ENCODE measurements around the gene CFAP70.

CFAP70 gene

DNA sequence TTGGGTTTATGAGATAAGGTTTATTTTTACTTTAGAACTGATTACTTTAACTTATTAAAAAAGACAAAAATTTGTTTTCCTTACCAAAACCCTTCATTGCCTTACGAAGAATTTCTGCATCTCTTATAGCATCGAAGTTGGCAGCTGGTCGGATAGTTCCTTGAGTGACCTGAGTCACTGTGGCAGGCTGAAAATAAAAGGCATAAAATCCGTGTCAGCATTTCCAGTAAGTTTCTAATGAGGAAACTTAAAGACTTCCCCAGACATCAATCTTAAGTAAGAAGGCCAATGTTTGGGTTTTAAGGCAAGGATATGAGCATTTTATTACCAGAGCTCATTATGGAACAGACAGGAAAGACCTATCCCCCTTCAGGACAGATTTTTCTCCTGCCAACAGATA is 29.6 kb upstream of the CFAP70 start:
- no peak overlapping the region for H3K4me3 ChIP-seq (ENCODE audit: insufficient read depth, low read depth, low read length, poor library complexity, severe bottlenecking)
- H3K4me1 ChIP-seq (ENCODE audit: control insufficient read depth, insufficient read depth, low read length, poor library complexity, severe bottlenecking), result no peaks in the 10 kb centered on the region
- H3K9me3 ChIP-seq (ENCODE audit: control insufficient read depth, low read length), result no peaks in the 10 kb centered on the region
- no peak overlapping the region for H3K27ac ChIP-seq (ENCODE audit: insufficient read depth, low read length, poor library complexity, severe bottlenecking)
- no peaks in the 10 kb centered on the region for H3K27me3 ChIP-seq (replicated peaks; ENCODE audit: control insufficient read depth, insufficient read depth, low read length, poor library complexity, severe bottlenecking)
- no peak for DNase-seq
- peaks cover 58% of the 10 kb centered on the region for H3K36me3 ChIP-seq (ENCODE audit: control insufficient read depth, insufficient read depth, low read length)

DNA sequence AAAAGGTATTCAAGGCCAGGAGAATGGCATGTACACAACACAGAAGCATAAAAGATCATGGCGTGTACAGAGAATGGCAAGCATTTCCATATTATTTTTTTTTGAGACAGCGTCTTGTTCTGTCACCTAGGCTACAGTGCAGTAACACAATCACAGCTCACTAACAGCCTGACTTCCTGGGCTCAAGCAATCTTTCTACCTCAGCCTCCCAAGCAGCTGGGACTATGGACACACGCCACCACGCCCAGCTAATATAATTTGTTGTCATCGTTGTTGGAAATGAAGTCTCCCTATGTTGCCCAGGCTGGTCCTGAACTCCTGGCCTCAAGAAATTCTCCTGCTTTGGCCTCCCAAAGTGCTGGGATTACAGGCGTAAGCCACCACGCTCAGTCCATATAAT is 27.9 kb upstream of the CFAP70 start:
- Histone ChIP-seq H3K9me3 (ENCODE audit: control insufficient read depth, low read length) (no peaks in the 10 kb centered on the region), H3K36me3 (ENCODE audit: control insufficient read depth, insufficient read depth, low read length) (peaks cover 71% of the 10 kb centered on the region), H3K4me3 (ENCODE audit: insufficient read depth, low read depth, low read length, poor library complexity, severe bottlenecking) (no peak overlapping the region), H3K27me3 (replicated peaks; ENCODE audit: control insufficient read depth, insufficient read depth, low read length, poor library complexity, severe bottlenecking) (no peaks in the 10 kb centered on the region), H3K4me1 (ENCODE audit: control insufficient read depth, insufficient read depth, low read length, poor library complexity, severe bottlenecking) (no peaks in the 10 kb centered on the region), H3K27ac (ENCODE audit: insufficient read depth, low read length, poor library complexity, severe bottlenecking) (no peak overlapping the region)
- no peak for DNase-seq

DNA sequence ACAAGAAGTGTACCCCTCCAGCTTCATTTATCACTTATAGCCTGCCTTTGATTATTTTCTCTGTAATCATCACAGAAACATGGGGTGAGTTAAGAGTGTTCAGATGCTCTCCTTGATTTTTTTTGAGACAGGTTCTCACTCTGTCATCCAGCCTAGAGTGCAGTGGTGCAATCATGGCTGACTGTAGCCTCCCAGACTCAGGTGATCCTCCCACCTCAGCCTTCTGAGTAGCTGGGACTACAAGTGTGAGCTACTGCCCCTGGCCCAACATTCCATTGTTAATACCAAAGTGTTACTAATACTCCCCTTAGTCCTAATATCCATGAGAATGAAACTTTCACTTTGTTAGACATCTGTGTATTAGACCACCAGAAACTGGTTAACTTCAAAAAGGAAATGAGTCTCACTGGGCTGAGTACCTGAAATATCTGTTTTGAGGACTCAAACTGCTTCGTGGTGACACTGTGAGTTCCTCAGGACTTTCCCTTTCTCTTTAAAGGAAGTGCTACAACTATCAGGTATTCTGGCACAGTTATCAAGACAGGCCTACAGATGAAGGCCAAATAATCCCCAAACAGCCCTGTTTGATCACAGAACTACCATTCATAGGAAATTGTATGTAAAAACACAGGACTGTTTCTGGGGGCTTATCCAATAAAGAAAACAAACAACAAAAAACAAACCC is 20.5 kb upstream of the CFAP70 start:
- H3K36me3 ChIP-seq (ENCODE audit: control insufficient read depth, insufficient read depth, low read length), result peaks cover 75% of the 10 kb centered on the region

DNA sequence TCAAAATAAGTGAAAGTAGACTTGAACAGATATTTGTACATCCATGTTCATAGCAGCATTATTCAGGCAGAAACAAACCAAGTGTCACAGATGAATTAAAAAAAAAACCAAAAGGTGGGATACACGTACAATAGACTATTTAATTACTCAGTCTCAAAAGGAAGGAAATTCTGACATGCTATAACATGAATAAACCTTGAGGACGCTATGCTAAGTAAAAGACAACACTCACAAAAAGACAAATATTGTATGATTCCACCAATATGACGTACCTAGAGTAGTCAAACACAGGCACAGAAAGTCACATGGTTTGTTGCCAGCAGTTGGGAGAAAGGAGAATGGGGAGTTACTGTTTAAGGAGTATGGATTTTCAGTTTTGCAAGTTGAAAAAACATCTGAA is 18.0 kb upstream of the CFAP70 start:
- Histone ChIP-seq H3K4me3 (ENCODE audit: insufficient read depth, low read depth, low read length, poor library complexity, severe bottlenecking) (no peak overlapping the region), H3K36me3 (ENCODE audit: control insufficient read depth, insufficient read depth, low read length) (peaks cover 56% of the 10 kb centered on the region), H3K27me3 (replicated peaks; ENCODE audit: control insufficient read depth, insufficient read depth, low read length, poor library complexity, severe bottlenecking) (no peaks in the 10 kb centered on the region), H3K27ac (ENCODE audit: insufficient read depth, low read length, poor library complexity, severe bottlenecking) (no peak overlapping the region), H3K4me1 (ENCODE audit: control insufficient read depth, insufficient read depth, low read length, poor library complexity, severe bottlenecking) (no peaks in the 10 kb centered on the region), H3K9me3 (ENCODE audit: control insufficient read depth, low read length) (no peaks in the 10 kb centered on the region)
- no peak for DNase-seq

More for the DNA sequence above, 20.5 kb upstream of the CFAP70 start:
- H3K27ac ChIP-seq (ENCODE audit: insufficient read depth, low read length, poor library complexity, severe bottlenecking), result no peak overlapping the region
- DNase-seq, result no peak
- no peaks in the 10 kb centered on the region for H3K9me3 ChIP-seq (ENCODE audit: control insufficient read depth, low read length)
- no peak overlapping the region for H3K4me3 ChIP-seq (ENCODE audit: insufficient read depth, low read depth, low read length, poor library complexity, severe bottlenecking)
- no peaks in the 10 kb centered on the region for H3K4me1 ChIP-seq (ENCODE audit: control insufficient read depth, insufficient read depth, low read length, poor library complexity, severe bottlenecking)
- no peaks in the 10 kb centered on the region for H3K27me3 ChIP-seq (replicated peaks; ENCODE audit: control insufficient read depth, insufficient read depth, low read length, poor library complexity, severe bottlenecking)

DNA sequence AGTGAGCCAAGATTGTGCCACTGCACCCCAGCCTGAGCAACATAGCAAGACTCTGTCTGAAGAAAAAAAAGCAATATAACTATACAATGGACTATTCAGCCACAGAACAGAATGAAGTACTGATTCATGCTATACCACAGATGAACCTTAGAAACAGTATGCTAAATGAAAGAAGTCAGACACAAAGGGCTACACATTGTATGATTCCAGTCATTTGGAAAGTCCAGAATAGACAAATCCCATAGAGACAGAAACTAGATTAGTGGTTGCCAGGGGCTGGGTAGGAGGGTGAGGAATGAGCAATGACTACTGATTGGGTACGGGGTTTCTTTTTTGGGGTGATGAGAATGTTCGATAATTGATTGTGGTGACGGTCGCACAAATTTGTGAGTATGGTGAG is 9.6 kb upstream of the CFAP70 start:
- no peak for DNase-seq
- Histone ChIP-seq H3K36me3 (ENCODE audit: control insufficient read depth, insufficient read depth, low read length) (peaks cover 11% of the 10 kb centered on the region), H3K9me3 (ENCODE audit: control insufficient read depth, low read length) (no peaks in the 10 kb centered on the region), H3K4me1 (ENCODE audit: control insufficient read depth, insufficient read depth, low read length, poor library complexity, severe bottlenecking) (no peaks in the 10 kb centered on the region), H3K4me3 (ENCODE audit: insufficient read depth, low read depth, low read length, poor library complexity, severe bottlenecking) (no peak overlapping the region), H3K27ac (ENCODE audit: insufficient read depth, low read length, poor library complexity, severe bottlenecking) (no peak overlapping the region), H3K27me3 (replicated peaks; ENCODE audit: control insufficient read depth, insufficient read depth, low read length, poor library complexity, severe bottlenecking) (no peaks in the 10 kb centered on the region)

DNA sequence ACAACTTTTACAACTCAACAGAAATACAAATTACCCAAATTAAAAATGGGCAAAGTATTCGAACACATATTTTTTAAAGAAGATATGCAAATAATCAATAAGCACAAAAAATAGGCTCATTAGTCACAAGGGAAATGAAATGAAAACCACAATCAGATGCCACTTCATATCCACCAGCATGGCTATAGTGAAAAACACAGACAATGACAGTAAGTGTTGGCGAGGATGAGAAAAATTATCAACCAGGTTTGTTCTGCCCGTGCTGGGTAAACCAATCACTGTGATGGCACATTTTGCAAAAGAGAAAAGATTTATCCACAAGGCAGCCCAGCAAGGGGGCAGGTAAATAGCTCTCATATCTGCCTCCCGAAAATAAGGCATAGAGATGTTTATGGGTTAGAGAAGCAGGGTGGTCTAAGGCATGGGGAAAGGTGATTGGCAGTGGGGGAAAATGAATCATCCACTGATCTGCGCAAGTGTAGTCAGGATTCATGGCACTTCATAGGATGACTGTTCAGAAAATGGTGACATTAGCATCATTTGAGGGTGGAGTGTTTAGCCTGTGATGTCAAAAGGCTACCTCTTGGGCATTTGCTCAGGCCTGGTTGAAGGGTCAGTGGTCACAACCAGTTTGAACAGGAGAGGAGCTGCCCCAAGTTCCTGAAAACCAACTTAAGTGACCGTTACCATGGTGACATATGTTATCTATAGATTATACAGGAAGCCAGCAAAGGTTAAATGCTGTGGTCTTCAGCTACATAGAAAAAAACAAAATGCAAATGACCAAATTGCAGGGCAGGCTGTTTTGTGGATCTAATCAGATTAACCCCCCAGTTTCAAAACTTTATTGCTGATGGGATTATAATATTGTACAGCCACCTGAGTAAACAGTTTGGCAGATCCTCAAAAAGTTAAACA is 8.0 kb upstream of the CFAP70 start:
- Histone ChIP-seq H3K36me3 (ENCODE audit: control insufficient read depth, insufficient read depth, low read length) (peaks cover 11% of the 10 kb centered on the region), H3K27ac (ENCODE audit: insufficient read depth, low read length, poor library complexity, severe bottlenecking) (no peak overlapping the region), H3K9me3 (ENCODE audit: control insufficient read depth, low read length) (no peaks in the 10 kb centered on the region), H3K4me3 (ENCODE audit: insufficient read depth, low read depth, low read length, poor library complexity, severe bottlenecking) (no peak overlapping the region), H3K27me3 (replicated peaks; ENCODE audit: control insufficient read depth, insufficient read depth, low read length, poor library complexity, severe bottlenecking) (no peaks in the 10 kb centered on the region), H3K4me1 (ENCODE audit: control insufficient read depth, insufficient read depth, low read length, poor library complexity, severe bottlenecking) (no peaks in the 10 kb centered on the region)
- no peak for DNase-seq

DNA sequence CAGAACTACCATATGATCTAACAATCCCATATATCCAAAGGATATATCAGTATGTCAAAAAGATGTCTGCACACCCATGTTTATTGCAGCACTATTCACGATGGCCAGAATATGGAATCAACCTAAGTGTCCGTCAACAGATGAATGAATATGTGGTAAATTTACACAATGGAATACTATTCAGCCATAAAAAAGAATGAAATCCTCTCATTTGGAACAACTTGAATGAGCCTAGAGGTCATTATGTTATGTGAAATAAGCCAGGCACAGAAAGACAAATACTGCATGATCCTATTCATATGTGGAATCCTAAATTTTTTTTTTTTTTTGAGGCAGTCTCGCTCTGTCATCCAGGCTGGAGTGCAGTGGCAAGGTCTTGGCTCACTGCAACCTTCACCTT is 6.3 kb upstream of the CFAP70 start:
- no peak for DNase-seq
- H3K4me1 ChIP-seq (ENCODE audit: control insufficient read depth, insufficient read depth, low read length, poor library complexity, severe bottlenecking), result no peaks in the 10 kb centered on the region
- H3K4me3 ChIP-seq (ENCODE audit: insufficient read depth, low read depth, low read length, poor library complexity, severe bottlenecking), result no peak overlapping the region
- no peaks in the 10 kb centered on the region for H3K27me3 ChIP-seq (replicated peaks; ENCODE audit: control insufficient read depth, insufficient read depth, low read length, poor library complexity, severe bottlenecking)
- peaks cover 11% of the 10 kb centered on the region for H3K36me3 ChIP-seq (ENCODE audit: control insufficient read depth, insufficient read depth, low read length)
- no peak overlapping the region for H3K27ac ChIP-seq (ENCODE audit: insufficient read depth, low read length, poor library complexity, severe bottlenecking)
- no peaks in the 10 kb centered on the region for H3K9me3 ChIP-seq (ENCODE audit: control insufficient read depth, low read length)

DNA sequence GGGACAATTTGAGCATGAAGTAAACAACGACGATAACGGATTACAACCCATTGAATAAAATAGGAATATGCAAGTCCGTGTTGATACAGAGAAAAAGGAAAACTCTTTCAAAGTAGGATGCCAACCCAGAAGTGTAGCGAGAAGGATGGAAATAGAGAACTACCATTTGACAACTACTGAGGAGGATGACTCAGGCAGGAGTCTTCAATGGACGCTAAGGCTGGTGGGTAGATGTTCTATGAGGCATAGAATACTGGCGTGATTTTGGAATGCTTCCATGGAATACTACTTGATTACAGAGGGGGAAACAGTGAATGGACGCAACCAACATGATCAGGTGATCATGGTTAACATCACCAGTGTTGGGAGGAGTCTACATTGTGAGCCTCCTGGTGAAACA is 828 bp upstream of the CFAP70 start:
- Histone ChIP-seq H3K27me3 (replicated peaks; ENCODE audit: control insufficient read depth, insufficient read depth, low read length, poor library complexity, severe bottlenecking) (no peaks in the 10 kb centered on the region), H3K4me1 (ENCODE audit: control insufficient read depth, insufficient read depth, low read length, poor library complexity, severe bottlenecking) (peaks cover 7% of the 10 kb centered on the region), H3K36me3 (ENCODE audit: control insufficient read depth, insufficient read depth, low read length) (no peaks in the 10 kb centered on the region), H3K27ac (ENCODE audit: insufficient read depth, low read length, poor library complexity, severe bottlenecking) (no peak overlapping the region), H3K4me3 (ENCODE audit: insufficient read depth, low read depth, low read length, poor library complexity, severe bottlenecking) (no peak overlapping the region), H3K9me3 (ENCODE audit: control insufficient read depth, low read length) (no peaks in the 10 kb centered on the region)
- DNase-seq, result no peak

DNA sequence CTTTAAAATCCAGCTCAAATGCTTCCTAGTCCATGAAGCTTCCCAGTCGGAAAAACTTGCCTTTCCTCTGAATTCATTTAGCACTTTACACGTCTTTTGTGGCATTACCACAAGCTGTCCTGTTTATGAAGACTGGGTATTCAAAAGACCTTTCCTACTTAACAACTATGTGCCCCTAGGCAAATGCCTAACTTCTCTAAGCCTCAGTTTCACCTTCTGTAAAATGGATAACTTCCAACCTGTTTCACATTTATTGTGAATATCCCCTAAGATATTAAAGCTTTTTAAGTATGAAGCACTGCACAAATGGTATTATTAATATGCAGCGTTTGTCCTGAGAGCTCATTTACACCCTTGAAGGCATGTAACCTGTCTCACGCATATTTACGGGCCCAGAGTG is 843 bp downstream of the CFAP70 start:
- Histone ChIP-seq H3K27ac (ENCODE audit: insufficient read depth, low read length, poor library complexity, severe bottlenecking) (peak overlapping the region; percentile 83), H3K27me3 (replicated peaks; ENCODE audit: control insufficient read depth, insufficient read depth, low read length, poor library complexity, severe bottlenecking) (no peaks in the 10 kb centered on the region)

DNA sequence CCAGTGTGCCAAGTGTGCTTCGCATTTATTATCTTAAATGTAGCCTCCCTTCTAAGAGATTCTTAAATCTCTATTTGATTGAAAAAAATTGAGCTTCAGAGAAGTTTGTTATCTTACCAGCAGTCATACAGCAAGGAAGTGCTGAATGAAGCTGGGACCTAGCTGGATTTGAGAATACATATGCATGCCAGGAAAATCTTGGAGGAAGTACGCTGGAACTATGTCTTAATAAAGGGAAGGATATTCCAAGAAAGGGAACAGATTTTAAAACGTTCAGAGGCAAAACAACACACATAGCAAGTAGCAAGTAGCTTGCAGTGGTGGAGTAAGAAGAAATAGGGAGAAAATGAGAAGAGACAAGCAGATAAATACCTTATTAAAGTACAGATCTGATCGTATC is 1.5 kb downstream of the CFAP70 start:
- Histone ChIP-seq H3K9me3 (ENCODE audit: control insufficient read depth, low read length) (no peaks in the 10 kb centered on the region), H3K4me3 (ENCODE audit: insufficient read depth, low read depth, low read length, poor library complexity, severe bottlenecking) (no peak overlapping the region), H3K36me3 (ENCODE audit: control insufficient read depth, insufficient read depth, low read length) (no peaks in the 10 kb centered on the region), H3K27ac (ENCODE audit: insufficient read depth, low read length, poor library complexity, severe bottlenecking) (no peak overlapping the region), H3K4me1 (ENCODE audit: control insufficient read depth, insufficient read depth, low read length, poor library complexity, severe bottlenecking) (peaks cover 7% of the 10 kb centered on the region), H3K27me3 (replicated peaks; ENCODE audit: control insufficient read depth, insufficient read depth, low read length, poor library complexity, severe bottlenecking) (no peaks in the 10 kb centered on the region)
- DNase-seq, result no peak

More for the DNA sequence above, 843 bp downstream of the CFAP70 start:
- Histone ChIP-seq H3K36me3 (ENCODE audit: control insufficient read depth, insufficient read depth, low read length) (no peaks in the 10 kb centered on the region), H3K9me3 (ENCODE audit: control insufficient read depth, low read length) (no peaks in the 10 kb centered on the region), H3K4me1 (ENCODE audit: control insufficient read depth, insufficient read depth, low read length, poor library complexity, severe bottlenecking) (peaks cover 7% of the 10 kb centered on the region), H3K4me3 (ENCODE audit: insufficient read depth, low read depth, low read length, poor library complexity, severe bottlenecking) (peak overlapping the region; percentile 60)
- DNase-seq, result no peak
